MM.1S (cell line): ENCODE measurements around the gene DDX54.

Experiments
- DNase-seq: peaks from one replicate; pipeline ENCODE4 v3.0.0-alpha.2; 2015
- H2AFZ ChIP-seq: fragments of 300-600 bp; sonication (generic); 2 replicates; pipeline ENCODE4 v1.6.0; 2016; ENCODE audit warnings: antibody characterized with exemption, low read length
- H3F3A ChIP-seq: fragments of 300-600 bp; sonication (generic); 2 replicates; pipeline ENCODE4 v1.6.1; 2016; ENCODE audit warnings: mild to moderate bottlenecking, antibody characterized with exemption, low read length, moderate library complexity, mixed read lengths; ENCODE audit not compliant: insufficient read depth
- H3K27ac ChIP-seq: fragments of 300-600 bp; sonication (generic); 2 replicates; pipeline ENCODE4 v1.5.1; 2016; ENCODE audit warnings: mild to moderate bottlenecking, low read length
- H3K27me3 ChIP-seq: fragments of 300-600 bp; sonication (generic); replicated peaks from 2 replicates; pipeline ENCODE4 v1.6.0; 2016; ENCODE audit warnings: low read length; ENCODE audit not compliant: insufficient read depth
- H3K36me3 ChIP-seq: fragments of 300-600 bp; sonication (generic); replicated peaks from 2 replicates; pipeline ENCODE4 v1.6.1; 2016; ENCODE audit warnings: mild to moderate bottlenecking, low read length, mixed read lengths; ENCODE audit not compliant: insufficient read depth
- H3K4me1 ChIP-seq: fragments of 300-600 bp; sonication (generic); 2 replicates; pipeline ENCODE4 v1.6.1; 2016; ENCODE audit warnings: low read length, mixed read lengths
- H3K4me2 ChIP-seq: fragments of 300-600 bp; sonication (generic); 2 replicates; pipeline ENCODE4 v1.6.0; 2016; ENCODE audit warnings: low read depth, low read length
- H3K4me3 ChIP-seq: fragments of 300-600 bp; sonication (generic); 2 replicates; pipeline ENCODE4 v1.5.1; 2016; ENCODE audit warnings: low read length, mixed read lengths
- H3K79me2 ChIP-seq: fragments of 300-600 bp; sonication (generic); 2 replicates; pipeline ENCODE4 v1.6.1; 2016; ENCODE audit warnings: mixed run types, low read length, mixed read lengths
- H3K9ac ChIP-seq: fragments of 300-600 bp; sonication (generic); 2 replicates; pipeline ENCODE4 v1.6.1; 2016; ENCODE audit warnings: low read length, mixed read lengths
- H3K9me2 ChIP-seq: fragments of 300-600 bp; sonication (generic); replicated peaks from 2 replicates; pipeline ENCODE4 v1.6.1; 2016; ENCODE audit warnings: mild to moderate bottlenecking, low read length, mixed read lengths; ENCODE audit not compliant: insufficient read depth
- H3K9me3 ChIP-seq: fragments of 300-600 bp; sonication (generic); replicated peaks from 2 replicates; pipeline ENCODE4 v1.6.1; 2016; ENCODE audit warnings: mild to moderate bottlenecking, low read length, mixed read lengths; ENCODE audit not compliant: insufficient read depth
- H4K20me1 ChIP-seq: fragments of 300-600 bp; sonication (generic); 2 replicates; pipeline ENCODE4 v1.6.1; 2016; ENCODE audit warnings: mild to moderate bottlenecking, low read length, moderate library complexity, mixed read lengths; ENCODE audit not compliant: insufficient read depth
- EZH2 ChIP-seq: fragments of 300-600 bp; sonication (generic); optimal IDR thresholded peaks from 2 replicates; pipeline ENCODE3; 2017; ENCODE audit warnings: low read depth, mild to moderate bottlenecking, antibody characterized with exemption, low read length, mixed read lengths
- EZH2phosphoT487 ChIP-seq: fragments of 300-600 bp; sonication (generic); IDR thresholded peaks from 2 replicates; pipeline ENCODE4 v1.6.1; 2018; ENCODE audit warnings: antibody characterized with exemption, low read length
- TF ChIP-seq, protein P1 (sequence below): fragments of 300-600 bp; sonication (generic); IDR thresholded peaks from 2 replicates; pipeline ENCODE4 v1.5.1; 2016; ENCODE audit warnings: antibody characterized with exemption, low read length, mixed read lengths

DDX54 gene

GRCh38 chr12:113171543-113171942, 13.7 kb downstream of the DDX54 start:
- Histone ChIP-seq H4K20me1 (no peaks in the 10 kb centered on the region), H3K9ac (no peak overlapping the region), H3K9me2 (no peaks in the 10 kb centered on the region), H3K4me3 (no peak overlapping the region), H3F3A (no peaks in the 10 kb centered on the region), H3K27me3 (no peaks in the 10 kb centered on the region), H3K79me2 (no peaks in the 10 kb centered on the region), H3K9me3 (no peaks in the 10 kb centered on the region), H2AFZ (no peak overlapping the region), H3K27ac (no peak overlapping the region), H3K4me2 (no peak overlapping the region), H3K36me3 (no peaks in the 10 kb centered on the region), H3K4me1 (no peaks in the 10 kb centered on the region; the same call in 1 of the 2 replicates)
- DNase-seq: no peak
- no peak for TF ChIP-seq EZH2
- TF ChIP-seq, protein P1, sequence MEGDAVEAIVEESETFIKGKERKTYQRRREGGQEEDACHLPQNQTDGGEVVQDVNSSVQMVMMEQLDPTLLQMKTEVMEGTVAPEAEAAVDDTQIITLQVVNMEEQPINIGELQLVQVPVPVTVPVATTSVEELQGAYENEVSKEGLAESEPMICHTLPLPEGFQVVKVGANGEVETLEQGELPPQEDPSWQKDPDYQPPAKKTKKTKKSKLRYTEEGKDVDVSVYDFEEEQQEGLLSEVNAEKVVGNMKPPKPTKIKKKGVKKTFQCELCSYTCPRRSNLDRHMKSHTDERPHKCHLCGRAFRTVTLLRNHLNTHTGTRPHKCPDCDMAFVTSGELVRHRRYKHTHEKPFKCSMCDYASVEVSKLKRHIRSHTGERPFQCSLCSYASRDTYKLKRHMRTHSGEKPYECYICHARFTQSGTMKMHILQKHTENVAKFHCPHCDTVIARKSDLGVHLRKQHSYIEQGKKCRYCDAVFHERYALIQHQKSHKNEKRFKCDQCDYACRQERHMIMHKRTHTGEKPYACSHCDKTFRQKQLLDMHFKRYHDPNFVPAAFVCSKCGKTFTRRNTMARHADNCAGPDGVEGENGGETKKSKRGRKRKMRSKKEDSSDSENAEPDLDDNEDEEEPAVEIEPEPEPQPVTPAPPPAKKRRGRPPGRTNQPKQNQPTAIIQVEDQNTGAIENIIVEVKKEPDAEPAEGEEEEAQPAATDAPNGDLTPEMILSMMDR: no peak
- no peak for TF ChIP-seq EZH2phosphoT487

- no peaks in the 10 kb centered on the region for H3K36me3 ChIP-seq
- H3K79me2 ChIP-seq: no peaks in the 10 kb centered on the region
- no peaks in the 10 kb centered on the region for H3F3A ChIP-seq
- H3K9ac ChIP-seq: no peak overlapping the region
- no peaks in the 10 kb centered on the region; the same call in 1 of the 2 replicates for H3K4me1 ChIP-seq
- no peaks in the 10 kb centered on the region for H3K27me3 ChIP-seq
- no peaks in the 10 kb centered on the region for H3K9me3 ChIP-seq
- H3K4me2 ChIP-seq: no peak overlapping the region
- TF ChIP-seq EZH2phosphoT487: no peak
- no peak for TF ChIP-seq EZH2
- TF ChIP-seq, protein P1: no peak
- no peaks in the 10 kb centered on the region for H3K9me2 ChIP-seq
- DNase-seq: no peak
- no peak overlapping the region for H3K4me3 ChIP-seq
- no peak overlapping the region for H2AFZ ChIP-seq
- no peak overlapping the region for H3K27ac ChIP-seq
- H4K20me1 ChIP-seq: no peaks in the 10 kb centered on the region
These were observed 14.4 kb downstream of the DDX54 start for GRCh38 chr12:113170926-113171325.

GRCh38 chr12:113170457-113170856, 14.8 kb downstream of the DDX54 start:
- Histone ChIP-seq H4K20me1 (no peaks in the 10 kb centered on the region), H3K4me1 (no peaks in the 10 kb centered on the region; the same call in 1 of the 2 replicates), H3F3A (no peaks in the 10 kb centered on the region), H3K4me2 (no peak overlapping the region), H3K9ac (no peak overlapping the region), H2AFZ (no peak overlapping the region), H3K9me2 (no peaks in the 10 kb centered on the region), H3K27me3 (no peaks in the 10 kb centered on the region), H3K27ac (no peak overlapping the region), H3K79me2 (no peaks in the 10 kb centered on the region), H3K9me3 (no peaks in the 10 kb centered on the region), H3K4me3 (no peak overlapping the region), H3K36me3 (no peaks in the 10 kb centered on the region)
- TF ChIP-seq EZH2phosphoT487 (no peak), EZH2 (no peak)
- TF ChIP-seq, protein P1: no peak
- no peak for DNase-seq
